Activated gamma-delta T cell treated with Interleukin-2 at 50 U/mL for 16 hours (primary cell): ENCODE measurements around the gene MORN1.
"Not testable (repeated sequence)": the region's sequence is repeated elsewhere in the genome, so short reads cannot be mapped to it uniquely, and the experiment has no call there.

Experiments
- DNase-seq: peaks from one replicate; pipeline ENCODE4 v3.0.0-alpha.2; 2020

Gene MORN1

DNA sequence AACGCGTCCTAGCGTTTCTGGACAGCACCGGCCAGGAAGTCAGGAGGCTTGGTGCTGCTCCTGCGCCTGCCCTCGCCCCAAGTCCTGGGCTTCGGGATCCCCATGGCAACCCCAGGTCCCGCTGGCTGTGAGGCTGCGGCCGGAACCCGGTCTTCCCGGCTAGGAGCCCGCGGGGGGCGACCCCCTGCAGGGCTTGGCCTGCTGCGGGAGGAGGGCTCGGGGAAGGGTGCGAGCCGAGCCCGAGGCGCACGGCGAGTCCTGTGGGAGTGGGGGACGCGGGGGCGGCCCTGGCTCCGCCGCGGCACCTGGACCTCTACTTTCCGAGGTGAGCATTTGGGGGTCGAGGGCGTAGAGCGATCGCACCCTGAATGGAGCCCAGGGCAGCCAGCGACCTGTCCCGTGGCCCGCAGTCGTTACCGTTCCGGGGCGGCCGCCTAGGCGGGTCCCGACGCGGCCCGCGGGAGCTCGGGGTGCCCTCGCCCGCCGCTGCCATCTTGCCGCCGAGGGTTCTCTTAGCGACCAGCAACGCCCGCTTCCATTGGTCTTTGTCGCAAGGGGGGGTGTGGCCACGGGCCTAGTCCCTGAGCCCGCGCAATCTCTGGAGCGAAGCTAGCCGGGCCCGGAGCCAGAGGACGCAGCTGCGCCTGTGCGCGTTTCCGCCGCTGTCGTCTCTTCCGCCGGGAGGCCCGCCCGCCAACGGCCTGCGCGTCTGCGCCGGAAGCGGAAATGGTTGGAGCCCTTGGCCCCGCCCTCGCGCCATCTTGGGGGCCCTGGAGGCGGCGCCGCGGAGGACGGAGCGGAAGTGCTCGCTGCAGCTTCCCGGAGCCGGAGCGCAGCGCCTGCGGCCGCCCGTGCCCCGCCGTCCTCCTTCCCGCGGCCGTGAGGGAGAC is at the start of gene MORN1, which contains the start of gene RER1:
TSS of gene MORN1 (minus strand) at position 514 of the 890 bp plus-strand sequence. CDS start at position 493, 21 bp downstream.
TSS of gene RER1 (plus strand) at position 801 of the 890 bp plus-strand sequence. CDS start 3,950 bp downstream, outside the sequence.
- peak; percentile 99 for DNase-seq

DNA sequence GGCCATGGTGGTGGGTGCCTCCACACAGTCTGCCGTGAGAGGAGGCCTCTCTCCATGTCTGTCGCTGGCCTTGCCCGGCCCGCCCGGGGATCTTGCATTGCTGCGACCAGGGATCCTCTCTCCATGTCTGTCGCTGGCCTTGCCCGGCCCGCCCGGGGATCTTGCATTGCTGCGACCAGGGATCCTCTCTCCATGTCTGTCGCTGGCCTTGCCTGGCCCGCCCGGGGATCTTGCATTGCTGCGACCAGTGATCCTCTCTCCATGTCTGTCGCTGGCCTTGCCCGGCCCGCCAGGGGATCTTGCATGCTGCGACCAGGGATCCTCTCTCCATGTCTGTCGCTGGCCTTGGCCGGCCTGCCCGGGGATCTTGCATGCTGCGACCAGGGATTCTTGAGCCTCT is 49.0 kb upstream of the MORN1 start:
- not testable (repeated sequence) for DNase-seq

DNA sequence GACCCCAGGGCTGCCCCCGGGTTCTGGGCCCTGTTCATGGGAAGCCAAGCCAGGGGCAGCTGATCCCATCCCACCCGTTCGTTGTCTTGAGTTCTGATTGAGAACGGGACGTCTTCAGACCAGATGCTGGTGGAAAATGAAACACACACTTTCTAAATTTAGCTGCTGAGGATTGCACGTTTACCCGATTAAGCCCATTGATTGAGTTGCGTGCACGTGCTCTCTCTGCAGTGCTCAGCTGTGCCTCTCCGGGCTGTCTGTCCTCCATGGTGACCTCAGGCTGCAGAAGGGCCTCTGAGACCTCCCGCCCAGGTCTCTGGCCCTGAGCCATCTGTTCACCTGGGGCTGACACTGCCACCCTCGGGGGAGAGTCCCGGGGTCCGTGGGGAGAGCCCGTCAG is 48.0 kb upstream of the MORN1 start:
- DNase-seq = no peak

DNA sequence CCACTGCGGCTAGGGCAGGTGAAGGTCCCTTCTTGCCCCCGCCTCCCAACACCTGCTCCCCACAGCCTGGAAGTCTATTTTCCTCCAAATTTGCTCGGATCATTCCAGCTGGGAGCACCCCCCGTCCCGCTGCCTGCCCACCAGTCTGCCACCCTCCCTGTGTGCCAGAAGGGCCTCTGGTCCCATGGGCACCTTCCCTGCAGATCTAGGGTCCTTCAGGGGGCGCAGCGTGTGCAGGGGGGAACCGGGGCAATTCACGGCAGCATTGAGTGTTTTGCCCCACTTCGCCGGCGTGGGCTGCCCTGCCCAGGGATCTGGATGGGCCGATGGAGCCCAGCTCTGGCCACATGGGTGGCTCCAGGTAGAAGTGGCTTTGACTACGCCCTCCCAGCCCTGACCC is 47.3 kb upstream of the MORN1 start:
- no peak for DNase-seq

DNA sequence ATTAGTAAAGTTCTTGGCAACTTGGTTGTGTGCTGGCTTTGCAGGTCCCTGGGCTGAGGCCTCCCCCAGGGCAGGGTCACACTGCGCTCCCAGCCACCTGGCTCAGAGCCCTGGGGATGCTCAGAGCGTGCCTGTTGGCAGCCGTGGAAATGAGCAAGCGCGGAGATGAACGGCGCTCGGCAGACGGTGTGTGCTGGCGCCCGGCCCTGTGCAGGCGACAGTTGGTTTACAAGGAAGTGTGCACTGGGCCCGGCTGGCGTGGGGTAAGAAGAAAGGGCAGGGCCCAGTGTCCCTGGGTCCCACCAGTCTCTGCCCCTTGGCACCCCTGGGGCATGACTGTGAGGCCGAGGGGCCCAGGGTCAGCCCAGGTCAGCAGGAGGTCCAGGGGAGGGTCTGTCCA is 46.7 kb upstream of the MORN1 start:
- DNase-seq = no peak

DNA sequence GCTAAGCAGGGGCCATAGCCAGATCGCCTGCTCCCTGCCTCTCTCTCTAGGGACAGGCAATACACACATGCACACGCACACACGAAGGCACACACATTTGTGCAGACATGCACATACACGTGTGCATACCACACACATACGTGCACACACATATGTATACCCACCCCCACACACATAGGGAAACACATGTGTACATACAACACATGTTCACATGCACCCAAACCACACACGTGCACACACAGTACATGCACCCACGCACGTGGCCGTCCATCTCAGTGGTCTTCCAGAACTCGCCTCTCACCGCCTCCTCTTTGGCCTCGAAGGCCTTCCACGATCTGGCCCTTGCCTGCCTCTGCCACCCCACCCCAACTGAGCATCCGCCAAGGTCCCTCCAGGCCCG is 46.3 kb upstream of the MORN1 start:
- DNase-seq = no peak

DNA sequence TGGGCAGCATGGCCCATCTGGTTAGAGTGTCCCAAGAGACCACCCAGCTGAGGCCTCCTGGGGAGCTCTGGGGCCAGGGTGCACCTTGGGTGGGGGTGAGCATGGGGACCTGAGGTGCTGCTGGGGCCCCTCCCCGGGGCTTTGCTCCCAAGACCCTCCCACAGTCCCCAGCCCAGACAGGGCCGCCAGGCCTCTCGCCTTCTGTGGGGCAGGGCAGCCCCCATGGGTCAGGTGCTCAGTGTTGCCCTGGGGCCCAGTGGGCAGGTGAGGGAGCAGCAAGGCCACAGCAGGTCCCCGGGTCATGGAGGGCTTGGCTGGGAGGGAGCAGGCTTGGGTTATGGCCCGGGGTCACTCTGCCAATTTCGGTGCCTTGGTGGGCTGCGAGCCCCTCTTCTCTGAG is 45.5 kb upstream of the MORN1 start:
- DNase-seq = no peak

DNA sequence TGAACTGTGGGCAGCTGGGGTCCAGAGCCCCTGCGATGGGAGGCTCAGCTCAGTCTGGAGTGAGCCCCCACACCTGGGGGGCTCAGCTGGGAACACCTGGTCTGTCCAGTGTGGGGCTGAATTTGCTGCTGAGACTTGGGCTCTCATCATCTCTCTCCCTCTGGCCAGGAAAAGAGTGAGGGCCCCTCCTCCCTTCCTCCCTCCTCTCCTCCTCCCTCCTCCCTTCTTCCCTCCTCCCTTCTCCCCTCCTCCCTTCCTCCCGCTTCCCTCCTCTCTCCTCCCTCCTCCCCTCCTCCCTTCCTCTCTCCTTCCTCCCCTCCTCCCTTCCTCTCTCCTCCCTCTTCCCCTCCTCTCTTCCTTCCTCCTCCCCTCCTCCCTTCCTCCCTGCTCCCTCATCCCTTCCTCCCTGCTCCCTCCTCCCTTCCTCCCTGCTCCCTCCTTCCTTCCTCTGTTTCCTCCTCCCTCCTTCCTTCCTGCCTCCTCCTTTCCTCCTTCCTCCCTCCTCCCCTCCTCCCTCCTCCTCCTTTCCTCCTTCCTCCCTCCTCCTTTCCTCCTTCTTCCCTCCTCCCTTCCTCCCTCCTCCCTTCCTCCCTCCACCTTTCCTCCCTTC is 44.5 kb upstream of the MORN1 start:
- DNase-seq = no peak

DNA sequence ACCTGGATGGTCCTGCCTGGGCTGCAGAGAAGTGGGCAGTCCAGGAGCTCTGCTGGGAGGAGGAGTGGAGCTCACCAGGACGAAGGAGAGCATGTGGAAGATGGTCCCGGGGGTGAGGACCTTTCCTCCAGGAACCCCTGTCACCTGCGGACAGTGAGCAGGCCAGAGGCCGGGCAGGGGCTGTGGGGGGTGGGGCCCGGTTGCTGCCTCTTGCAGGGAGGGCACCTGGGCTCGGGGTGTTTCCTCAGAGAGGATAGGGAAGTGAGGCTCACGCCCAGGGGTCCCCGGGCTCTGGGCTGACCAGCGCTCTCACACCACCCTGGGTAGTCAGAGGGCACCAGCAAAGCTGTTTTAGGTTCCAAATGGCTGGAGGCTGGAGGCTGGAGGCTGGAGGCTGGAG is 43.7 kb upstream of the MORN1 start:
- DNase-seq = no peak

DNA sequence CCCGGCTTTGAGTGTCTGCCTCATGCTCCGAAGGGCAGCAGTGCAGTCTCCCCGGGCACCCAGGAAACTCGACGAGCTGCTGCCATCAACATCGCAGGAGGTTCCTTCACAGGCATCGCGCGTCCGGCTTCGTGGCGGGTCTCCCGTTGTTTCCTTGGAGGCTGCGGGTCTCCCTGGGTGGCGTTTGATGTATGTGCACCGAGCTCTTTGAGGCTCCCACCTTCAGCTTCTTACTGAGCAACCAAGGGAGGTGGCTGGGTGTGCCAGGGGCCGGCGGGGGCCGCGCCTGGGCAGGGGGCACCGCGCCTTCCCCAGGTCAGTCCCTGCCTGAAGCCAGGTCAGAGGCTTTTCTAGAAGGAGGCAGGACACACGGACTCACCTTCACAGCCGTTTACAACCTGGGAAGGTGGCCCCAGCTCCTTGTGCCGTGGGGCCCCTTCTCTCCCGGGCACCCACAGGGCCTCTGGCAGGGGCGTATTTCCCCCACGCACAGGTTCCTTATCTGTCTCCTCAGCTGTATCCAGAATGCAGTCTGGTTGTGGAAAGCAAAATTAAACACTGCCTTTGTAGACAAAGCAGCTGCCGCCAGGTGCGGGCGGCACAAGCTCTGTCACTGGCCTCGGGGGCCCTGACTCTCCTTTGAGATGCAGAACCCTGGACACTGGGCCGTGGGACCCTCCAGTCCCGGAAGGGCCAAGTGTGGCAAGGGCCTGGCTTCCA is 42.7 kb upstream of the MORN1 start:
- no peak for DNase-seq

DNA sequence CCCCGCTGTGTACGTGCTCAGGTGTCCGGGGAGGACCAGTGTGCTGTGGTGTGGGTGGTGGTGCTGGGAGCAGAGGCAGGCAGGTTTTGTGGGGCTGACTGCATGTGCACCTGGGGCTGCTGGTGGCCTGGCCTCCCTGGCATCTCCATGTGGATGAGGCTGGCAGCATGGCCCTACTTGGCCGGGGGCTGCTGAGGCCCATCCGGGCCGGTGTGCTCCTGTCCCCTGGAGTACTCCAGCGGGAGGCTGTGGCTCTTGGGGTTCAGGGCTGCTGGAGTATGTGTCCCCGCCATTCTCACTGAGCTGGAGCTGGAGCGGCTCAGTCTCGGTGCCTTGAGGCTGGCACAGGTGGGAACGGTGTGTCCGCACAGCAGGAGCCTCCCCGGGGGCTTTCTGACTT is 41.8 kb upstream of the MORN1 start:
- DNase-seq = no peak

DNA sequence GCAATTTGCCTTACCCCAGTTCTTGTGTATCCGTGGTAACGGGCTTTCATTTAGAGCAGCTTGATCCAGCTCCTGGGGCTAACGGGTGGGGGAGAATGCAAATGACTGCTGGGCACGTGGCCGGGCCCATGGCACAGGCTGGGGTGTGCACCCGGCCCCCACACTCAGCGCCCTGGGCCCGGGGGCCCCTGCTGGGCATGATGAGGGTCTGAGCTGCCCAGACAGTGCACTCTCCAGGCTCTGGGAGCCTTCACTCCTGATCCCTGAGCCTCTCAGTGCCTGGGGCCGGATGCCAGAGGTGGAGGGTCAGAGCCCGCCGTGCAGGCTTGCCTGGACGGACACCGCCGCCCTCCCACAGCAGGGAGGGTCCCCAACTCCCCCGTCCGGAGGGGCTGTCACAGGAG is 41.1 kb upstream of the MORN1 start:
- no peak for DNase-seq

DNA sequence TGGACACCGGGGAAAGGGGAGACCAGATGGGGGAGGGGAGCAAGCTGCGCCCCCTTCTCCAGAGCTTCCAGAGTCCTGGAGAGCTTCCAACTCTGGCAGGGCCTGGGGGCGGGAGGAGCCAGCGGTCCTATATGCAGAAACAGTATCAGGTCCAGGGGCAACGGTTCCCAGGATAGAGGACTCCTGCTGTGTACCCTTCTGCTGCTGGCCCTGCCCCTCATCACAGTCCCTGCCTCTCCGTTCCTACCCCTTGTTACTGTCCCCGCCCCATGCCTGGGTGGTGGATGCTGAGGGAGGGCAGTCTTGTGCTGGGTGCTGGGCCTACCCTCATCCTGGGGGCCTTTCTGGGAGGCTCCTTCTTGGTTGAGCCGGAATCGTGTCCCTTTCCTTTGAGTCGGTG is 40.2 kb upstream of the MORN1 start:
- no peak for DNase-seq

DNA sequence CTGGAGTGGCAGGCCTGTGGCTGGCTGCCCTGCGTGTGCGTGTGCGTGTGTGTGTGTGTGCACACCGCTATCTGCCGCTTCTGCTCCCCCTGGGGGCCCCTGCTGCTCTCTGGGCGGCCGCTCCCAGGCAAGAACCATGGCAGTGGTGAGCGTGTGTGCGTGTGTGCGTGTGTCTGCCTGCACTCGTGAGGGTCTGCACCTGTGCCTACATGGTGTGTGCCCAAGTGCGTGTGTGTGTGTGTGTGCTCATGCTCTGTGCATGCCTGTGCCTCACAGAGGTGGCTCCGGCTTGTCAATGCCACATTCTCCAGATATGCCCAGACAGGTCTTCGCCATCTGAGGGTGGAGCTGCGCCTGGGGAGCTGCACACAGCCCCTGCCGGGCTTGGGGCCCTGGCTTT is 39.7 kb upstream of the MORN1 start:
- DNase-seq = no peak

DNA sequence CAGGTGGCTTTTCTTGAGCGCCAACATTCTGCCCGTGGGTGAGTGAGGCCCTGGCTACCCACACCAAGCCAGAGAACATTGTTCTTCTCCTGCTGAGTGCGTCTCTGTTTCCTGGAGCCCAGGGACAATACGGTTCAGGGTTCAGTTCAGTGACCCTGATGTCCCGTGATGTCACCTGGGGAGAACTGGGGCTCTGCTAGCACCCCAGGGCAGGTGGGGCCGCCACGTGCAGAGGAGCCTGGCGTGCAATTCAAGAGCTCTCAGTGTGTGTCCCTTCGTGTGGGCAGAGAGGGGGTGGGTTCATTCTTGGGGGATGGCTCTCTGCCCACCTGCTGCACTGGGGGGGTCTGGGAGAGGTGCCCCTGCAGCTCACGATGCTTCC is 39.2 kb upstream of the MORN1 start:
- DNase-seq = no peak

DNA sequence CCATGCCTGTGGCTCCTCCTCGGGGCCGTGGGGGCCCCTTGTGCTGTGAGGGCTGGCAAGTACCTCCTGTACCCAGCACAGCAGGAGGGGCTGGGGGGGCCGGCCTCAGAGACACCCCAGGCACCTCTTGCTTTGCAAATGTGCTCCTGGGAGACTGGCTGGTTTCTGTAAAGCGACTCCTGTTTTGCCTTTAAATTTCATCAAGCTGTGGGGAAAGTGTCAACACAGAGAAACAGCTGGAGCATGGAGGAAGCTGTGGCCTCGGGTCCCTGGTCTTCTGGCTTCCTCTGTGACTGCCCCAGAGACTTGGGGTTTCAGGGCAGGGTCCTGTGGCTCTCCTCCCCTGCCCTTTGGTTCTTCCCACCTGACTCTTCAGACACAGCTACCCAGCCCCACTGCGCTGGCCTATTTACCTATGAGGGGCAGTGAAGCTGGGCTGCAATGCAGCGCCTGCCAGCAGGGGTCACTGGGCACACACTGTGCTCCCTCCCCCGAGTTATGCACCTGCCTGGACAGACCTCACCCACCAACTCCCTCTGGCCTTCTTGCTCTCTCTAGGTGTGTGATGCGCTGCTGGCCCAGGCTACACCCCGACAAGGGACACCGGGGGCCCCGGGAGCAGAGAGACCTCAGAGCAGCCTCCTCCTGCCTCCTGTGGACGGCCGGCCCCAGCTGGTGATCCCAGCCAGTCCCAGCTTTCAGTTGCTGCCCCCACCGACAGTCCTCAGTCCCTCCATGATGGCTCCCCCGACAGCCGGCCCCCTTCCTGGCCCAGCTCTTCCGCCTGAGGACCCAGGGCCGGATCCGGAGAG is 38.6 kb upstream of the MORN1 start:
- DNase-seq = no peak

DNA sequence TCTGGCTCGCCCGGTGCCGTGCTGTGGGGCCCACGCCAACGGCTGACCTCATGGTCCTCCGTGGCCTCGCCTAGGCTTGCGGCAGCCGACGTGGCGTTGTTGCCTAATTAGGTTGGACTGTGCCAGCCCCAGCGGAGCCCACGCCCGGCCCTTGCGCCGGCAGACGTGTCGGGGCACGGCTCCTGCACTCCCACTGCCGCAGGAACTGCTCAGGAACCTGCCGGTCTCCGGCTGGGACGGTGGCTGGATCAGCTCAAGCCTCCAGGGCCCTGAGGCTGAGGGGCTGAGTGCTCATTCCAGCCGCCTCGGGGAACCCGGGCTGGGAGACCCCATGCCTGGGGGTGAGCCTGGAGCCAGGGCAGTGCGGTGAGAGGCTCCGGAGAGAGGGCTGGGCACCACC is 37.1 kb upstream of the MORN1 start:
- no peak for DNase-seq

DNA sequence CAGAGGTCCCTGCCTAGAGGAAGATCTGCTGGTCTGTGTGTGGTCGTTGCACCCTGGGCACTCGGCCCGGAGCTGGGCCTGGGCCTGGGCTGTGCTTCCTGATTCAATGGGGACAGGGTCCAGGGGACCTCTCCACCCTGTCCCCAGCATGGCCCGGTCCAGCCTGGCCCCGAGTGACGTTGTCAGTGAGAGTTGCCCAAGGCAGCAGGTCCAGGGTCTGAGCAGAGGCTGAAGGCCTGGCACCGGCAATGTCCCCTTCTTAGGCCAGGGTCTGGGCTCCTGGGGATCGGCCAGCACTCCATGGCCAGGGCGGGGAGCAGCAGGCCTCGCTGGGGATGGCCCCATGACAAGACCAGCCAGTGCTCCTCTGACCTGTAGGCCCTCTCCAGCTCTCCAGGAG is 36.6 kb upstream of the MORN1 start:
- no peak for DNase-seq

DNA sequence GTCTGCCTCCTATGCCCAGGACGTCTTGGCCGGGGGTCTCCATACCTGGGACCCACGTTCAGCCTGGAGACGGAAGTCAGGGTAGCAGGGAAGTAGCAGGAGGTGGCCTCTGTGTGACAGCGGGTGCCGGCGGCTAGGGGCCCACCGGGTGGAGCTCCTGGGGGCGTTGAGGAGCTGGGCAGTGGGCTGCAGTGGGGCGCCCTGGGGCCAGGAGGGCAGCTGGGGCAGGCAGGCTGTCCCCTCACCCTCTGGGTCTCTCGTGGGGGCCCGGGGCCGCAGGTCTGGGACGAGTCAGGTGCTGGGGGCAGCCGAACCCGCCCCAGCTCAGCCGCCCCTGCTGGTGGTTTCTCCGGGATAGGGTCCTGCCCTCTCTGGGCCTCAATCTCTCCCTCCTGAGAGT is 35.7 kb upstream of the MORN1 start:
- DNase-seq = no peak

DNA sequence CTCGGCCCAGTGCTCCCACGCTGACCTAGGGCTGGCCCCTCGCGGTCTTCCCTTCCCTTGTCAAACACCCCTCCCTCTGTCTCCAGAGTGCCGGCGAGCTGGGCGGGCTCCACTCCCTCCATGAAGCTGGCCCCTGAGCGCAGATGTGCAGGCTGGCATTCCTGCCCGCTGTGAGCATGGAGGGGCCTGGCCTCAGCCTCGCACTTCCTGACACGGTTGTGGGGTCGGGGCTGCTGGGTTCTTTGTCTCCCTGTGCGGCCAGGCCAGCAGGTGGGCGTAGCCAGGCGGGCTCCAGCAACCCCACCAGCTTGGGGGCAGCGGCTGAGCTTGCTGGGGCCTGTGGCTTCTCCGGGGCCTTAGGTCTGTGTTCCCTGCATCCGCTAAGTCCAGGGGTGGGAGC is 35.2 kb upstream of the MORN1 start:
- DNase-seq = no peak

DNA sequence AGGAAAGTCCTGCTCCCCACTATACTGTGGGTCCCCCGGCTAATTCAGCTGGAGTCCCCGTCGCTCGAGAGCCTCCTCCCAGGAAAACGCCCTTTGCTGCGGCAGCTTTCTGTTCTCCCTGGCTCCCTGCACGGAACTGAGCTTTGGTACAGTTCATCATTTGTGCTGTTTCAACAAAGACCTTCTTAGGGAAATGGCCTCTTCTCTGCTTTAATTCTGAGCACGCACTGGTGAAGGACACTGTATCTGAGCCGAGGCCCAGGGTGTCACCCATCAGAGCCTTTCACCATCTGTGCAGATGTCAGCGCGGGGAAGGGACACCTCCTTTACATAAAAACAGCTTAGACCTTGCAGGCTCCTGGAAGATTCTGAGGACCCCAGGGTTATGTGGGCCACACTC is 34.5 kb upstream of the MORN1 start:
- no peak for DNase-seq

DNA sequence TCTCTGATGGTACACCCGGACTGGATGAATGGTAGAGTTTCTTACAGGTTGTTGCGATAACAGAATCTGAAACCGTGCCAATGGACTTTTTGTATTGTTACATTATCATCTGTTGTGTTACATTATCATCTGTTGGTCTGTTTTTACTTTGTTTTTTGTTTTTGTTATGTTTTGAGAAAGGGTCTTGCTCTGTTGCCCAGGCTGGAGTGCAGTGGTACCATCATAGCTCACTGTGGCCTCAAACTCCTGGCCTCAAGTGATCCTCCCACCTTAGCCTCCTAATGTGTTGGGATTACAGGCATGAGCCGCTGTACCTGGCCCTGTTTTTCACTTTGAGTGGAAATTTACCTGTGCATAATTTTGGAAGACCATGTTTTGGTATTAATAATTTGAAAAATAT is 31.2 kb upstream of the MORN1 start:
- DNase-seq = no peak

DNA sequence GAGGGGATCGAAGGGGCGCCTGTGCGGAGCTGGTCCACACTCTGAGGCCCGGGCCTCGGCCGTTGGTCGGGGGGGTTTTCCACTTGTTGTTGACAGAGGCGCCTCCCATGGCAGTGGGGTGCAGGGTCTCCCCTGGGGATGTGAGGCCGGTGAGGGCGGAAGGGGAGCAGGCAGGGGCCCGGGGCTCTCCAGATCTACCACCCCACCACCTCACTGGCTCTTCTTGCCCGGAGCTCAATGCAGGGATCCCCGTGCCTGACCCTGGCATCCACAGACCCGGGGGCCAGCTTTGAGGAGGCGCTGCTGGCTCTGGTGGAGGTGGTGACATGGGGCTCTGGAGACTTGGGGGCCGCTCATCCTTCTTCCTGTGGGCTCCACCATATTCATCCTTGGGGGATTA is 28.1 kb upstream of the MORN1 start:
- no peak for DNase-seq
